Hepatic stellate cell (primary cell): Measurements from ENCODE around the gene KIF1C.

ENCODE experiments used
- DNase-seq: peaks from one replicate; pipeline ENCODE4 v3.0.0; 2011; ENCODE audit warnings: low spot score

KIF1C gene

DNA sequence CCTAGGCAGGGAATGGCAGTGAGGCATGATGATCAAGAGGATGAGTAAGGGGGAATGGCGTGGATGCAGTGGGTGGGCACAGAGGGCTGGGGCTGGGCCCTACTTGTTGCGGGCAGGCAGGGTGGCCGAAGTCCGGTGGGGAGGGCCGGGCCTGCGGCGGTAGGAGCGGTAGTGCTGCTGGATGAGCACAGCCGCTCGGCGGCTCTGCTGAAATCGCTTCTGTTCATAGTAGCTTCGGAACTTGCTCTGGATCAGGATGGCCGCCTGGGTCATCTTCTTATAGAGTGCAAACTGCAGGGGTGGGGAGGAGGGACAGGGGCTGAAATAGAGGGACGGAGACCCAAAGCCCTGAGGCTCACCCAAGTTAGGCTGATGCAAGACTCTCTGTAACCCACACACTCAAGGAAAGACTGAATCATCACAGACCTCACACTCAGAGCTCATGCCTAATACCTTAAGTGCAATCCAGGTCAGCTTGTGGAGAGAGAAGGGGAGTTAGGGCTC is 28.7 kb upstream of the KIF1C start:
- peak; percentile 78 for DNase-seq

- no peak for DNase-seq
Observed at GRCh38 chr17:4969551-4970173, 28.1 kb upstream of the KIF1C start.

- no peak for DNase-seq
Observed at GRCh38 chr17:4970273-4970672, 27.5 kb upstream of the KIF1C start.

DNA sequence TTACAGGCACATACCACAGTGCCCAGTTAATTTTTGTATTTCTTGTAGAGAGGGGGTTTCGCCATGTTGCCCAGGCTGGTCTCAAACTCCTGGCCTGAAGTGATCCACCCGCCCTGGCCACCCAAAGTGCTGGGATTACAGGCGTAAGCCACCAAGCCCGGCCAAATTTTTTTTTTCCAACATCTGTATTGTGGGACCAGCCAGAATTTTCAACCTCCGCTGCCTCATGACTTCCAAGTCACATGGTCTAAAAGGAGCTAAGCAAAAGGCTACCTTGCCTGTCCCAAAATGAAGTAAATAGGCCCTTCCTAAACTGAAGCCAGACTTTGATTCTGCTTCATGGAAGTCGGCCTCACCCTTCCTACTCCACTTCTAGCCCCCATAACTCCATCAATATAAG is 25.9 kb upstream of the KIF1C start:
- no peak for DNase-seq

GRCh38 chr17:4972322-4972721 is 25.4 kb upstream of the KIF1C start:
- no peak for DNase-seq

- DNase-seq, result no peak
Observed at GRCh38 chr17:4972752-4973151, 25.0 kb upstream of the KIF1C start.

DNA sequence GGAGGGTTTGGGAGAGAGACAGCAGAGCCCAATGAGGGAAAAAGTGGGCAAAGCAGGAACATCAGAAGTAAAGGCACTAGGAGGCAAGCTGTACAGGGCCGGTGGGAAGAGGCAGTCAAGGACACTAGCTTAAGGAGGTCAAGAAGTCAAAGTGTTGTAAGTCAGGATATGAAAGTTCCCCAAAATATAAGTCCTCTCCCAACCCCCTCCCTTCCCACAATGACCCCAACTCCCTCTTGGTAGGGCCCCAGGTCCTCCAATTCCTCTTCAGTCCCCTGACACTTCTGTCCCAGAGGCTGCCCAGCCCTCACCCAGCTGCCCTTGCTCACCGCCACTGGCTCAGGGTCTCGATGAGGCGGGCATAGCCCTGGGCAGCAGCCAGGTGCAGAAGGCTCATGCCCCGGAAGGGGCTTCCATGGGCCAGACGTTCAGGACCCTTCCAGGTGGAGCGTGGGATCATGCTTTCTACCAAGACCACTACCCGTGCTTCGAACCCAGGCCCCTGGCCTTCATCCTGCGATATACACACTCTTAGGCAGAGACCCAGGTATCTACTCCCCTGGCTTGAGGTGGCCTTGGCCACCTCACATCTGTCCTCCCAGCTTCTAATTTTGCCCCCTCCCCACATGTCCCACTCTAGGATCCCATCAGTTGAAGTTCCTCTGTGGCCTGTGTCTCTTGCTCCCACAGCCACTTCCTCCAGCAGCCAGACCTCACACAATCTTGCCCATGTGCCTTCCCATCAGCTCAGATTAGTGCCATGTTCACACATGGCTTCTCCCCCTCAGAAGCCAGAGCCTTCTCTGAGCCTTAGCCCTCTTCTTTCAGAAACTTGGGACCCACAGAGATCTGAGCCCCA is 24.3 kb upstream of the KIF1C start:
- no peak for DNase-seq

DNA sequence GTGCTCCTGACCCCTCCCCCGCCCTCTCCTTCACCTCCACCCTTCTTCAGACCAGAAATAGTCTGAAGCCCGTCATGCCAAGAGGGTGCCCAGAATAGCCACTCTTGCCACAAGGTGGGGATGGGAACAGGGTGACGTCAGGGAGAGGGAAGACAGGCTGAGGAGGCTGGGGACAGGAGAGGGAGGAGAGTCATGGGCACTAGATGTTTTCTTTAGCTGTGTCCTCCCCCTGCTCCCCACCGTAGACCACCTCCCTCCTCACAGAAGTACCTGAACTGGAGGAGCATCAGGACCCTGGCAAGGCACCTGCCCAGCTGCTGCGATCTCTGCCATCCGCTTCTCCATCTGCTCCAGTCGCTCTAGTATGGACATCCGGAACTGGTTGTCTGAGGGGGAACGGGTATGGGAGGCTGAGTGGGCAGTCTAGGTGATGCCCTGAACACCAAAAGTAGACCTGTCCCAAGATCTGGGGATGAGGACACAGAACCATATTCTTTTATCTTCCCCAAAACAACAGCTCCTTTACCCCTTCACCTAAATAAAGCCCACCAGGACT is 23.6 kb upstream of the KIF1C start:
- DNase-seq, result no peak

DNA sequence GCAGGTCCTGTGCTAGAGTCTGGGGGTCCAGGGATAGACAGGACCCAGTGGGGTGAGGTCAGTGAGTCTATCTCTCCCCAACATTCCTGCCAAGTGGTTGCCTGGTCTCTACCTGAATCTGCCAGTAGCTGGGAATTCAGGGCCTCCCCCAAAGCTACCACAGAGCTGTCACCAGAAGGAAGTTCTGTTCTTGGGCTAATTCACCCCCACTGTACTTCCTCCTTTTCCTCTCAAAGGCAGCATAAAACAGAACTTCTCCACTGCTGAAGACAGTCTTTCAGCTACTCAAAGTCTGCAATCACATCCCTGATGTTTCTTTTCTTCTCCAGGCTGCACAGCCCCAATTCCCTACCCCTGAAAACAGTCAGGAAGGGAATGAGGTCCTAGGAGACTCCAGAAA is 19.0 kb upstream of the KIF1C start:
- DNase-seq, result no peak

- DNase-seq, result peak; percentile 60
Observed at GRCh38 chr17:4980644-4981216, 17.0 kb upstream of the KIF1C start.

- no peak for DNase-seq
Observed at GRCh38 chr17:4982305-4982704, 15.4 kb upstream of the KIF1C start.

DNA sequence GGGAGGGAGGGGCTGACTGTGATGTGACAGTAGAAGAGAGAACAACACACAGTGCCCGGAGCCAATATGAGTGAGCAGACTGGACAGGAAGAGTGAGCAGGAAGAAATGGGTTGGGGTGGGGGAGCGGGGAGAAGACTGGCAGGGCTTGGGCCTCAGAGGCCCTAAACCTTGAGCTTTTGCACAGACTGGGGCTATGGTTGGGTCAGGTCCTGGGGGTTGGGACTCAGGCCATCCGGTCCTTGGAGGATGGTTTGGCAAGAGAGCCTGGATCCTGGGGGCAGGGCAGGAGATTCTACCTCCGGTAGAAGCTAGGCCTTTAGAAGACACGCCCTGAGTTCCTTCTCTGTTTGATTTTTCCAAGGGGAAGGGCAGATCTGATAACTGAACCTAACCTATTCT is 11.3 kb upstream of the KIF1C start:
- DNase-seq, result no peak

GRCh38 chr17:4986951-4987766 is 10.6 kb upstream of the KIF1C start, which contains the start of gene CAMTA2:
Gene CAMTA2, minus strand, starts transcription at chr17:4987675. Its CDS starts 1,453 bp downstream, at chr17:4986222.
- DNase-seq, result peak; percentile 87

- peak; percentile 44 for DNase-seq
Observed at GRCh38 chr17:4987767-4988567, 9.8 kb upstream of the KIF1C start.

GRCh38 chr17:4994081-4994595 is 3.6 kb upstream of the KIF1C start:
- DNase-seq, result peak; percentile 36

DNA sequence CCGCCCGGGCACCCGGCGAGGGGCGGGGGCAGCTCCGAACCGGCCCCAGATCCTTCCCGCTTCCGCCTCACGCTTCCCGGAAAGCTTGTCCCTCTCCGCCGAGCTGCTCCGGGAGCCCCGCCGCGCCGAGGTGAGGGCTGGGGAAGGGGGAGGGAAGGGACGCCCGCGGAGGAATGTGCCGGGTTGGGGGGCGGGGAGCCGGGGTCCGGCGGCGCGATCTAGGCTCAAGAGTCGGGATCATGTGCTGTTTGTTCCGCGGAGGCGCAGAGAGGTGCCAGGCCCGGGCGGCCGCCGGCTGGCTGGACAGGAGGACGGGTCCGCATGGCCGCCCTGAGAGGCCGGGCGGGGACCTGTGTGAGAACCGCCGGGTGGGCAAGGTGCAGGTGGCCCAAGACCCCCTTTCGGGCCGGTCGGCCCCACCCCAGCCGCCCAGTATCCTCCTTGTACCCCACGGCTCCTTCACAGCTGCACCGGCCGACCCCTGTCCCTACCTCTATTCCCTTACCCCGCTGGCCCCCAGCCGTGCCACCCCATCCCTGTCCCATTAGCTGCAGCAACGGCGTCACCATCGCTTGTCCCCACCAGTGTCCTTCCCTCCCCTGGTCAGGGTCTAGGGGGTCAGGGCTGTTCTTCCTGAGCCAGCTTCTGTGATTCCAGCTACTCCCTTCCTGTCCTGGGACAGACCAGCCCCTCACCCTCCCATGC is 429 bp downstream of the KIF1C start:
- DNase-seq, result peak; percentile 34

GRCh38 chr17:4998732-4999429 is 1.1 kb downstream of the KIF1C start:
- DNase-seq, result no peak

DNA sequence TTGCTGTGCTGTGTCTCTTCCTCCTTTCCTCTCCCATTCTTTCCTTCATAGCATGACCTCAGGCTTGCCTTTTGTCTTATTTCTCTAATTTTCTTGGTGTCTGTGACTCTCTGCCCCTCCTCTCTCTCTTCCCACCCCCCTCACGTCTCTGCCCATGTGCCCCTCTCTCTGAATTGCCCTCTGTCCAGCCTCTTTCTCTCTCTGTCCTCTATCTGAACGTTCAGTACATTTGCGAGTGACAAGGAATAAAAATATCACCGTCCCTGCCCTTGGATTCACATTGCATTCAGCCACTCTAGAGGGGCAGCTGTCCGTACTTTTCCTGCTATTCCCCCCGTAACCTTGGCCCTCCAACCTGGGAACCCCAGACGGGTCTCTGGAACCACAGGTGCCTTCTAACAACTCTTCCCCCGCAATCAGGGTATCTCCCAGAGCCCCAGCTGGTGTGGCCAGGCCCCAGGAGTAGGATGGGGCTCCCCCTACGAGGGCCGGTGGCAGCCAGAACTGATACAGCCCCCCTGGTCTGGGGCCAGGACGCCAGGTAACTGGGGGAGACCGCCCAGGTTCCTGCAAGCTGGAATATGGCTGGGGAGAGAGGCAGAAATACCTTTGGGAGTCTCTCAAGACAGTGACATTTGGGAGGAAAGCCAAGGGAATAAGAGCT is 1.8 kb downstream of the KIF1C start:
- DNase-seq, result no peak

GRCh38 chr17:5000237-5000639 is 2.5 kb downstream of the KIF1C start:
- DNase-seq, result peak; percentile 55
